Measurements from ENCODE around the gene PIK3CB.

The PIK3CB gene

DNA sequence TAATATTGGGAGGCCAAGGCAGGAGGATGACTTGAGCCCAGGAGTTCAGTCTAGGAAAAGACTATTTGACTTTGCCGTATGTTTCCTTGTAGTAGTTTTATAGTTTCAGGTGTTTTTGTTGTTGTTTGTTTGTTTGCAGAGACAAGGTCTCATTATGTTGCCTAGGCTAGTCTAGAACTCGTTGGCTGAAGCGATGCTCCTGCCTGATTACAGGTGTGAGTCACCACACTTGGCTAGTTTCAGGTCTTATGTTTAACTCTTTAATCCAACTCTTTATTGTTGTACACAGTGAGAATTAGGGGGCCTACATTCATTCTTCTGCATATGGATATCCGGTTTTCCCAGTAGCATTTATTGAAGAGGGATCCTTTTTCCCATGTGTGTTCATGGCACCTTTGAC is 194.2 kb downstream of the PIK3CB start:
- Histone ChIP-seq H3K36me3 (ENCODE audit: insufficient read depth, low read length) (no peaks in the 10 kb centered on the region), H3K9ac (ENCODE audit: low read length) (no peak overlapping the region), H2AFZ (ENCODE audit: low read length) (no peak overlapping the region), H3K27ac (ENCODE audit: low read depth, low read length, poor library complexity, severe bottlenecking) (no peak overlapping the region), H3K27me3 (ENCODE audit: insufficient read depth, low read length) (no peaks in the 10 kb centered on the region), H3K4me2 (ENCODE audit: low read length) (no peak overlapping the region), H4K20me1 (ENCODE audit: insufficient read depth, low read length) (no peaks in the 10 kb centered on the region), H3K79me2 (ENCODE audit: insufficient read depth, low read length) (no peaks in the 10 kb centered on the region), H3F3A (ENCODE audit: insufficient read depth, low read length) (no peaks in the 10 kb centered on the region), H3K9me2 (ENCODE audit: low read depth, low read length) (no peaks in the 10 kb centered on the region), H3K4me1 (ENCODE audit: insufficient read depth, low read length, severe bottlenecking) (no peaks in the 10 kb centered on the region), H3K4me3 (ENCODE audit: low read depth, low read length, poor library complexity, severe bottlenecking) (no peak overlapping the region), H3K9me3 (ENCODE audit: low read length) (peaks cover 4% of the 10 kb centered on the region; the same call in 1 of the 2 replicates)
- TF ChIP-seq, protein P1, sequence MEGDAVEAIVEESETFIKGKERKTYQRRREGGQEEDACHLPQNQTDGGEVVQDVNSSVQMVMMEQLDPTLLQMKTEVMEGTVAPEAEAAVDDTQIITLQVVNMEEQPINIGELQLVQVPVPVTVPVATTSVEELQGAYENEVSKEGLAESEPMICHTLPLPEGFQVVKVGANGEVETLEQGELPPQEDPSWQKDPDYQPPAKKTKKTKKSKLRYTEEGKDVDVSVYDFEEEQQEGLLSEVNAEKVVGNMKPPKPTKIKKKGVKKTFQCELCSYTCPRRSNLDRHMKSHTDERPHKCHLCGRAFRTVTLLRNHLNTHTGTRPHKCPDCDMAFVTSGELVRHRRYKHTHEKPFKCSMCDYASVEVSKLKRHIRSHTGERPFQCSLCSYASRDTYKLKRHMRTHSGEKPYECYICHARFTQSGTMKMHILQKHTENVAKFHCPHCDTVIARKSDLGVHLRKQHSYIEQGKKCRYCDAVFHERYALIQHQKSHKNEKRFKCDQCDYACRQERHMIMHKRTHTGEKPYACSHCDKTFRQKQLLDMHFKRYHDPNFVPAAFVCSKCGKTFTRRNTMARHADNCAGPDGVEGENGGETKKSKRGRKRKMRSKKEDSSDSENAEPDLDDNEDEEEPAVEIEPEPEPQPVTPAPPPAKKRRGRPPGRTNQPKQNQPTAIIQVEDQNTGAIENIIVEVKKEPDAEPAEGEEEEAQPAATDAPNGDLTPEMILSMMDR (IDR thresholded peaks at IDR 0.05; ENCODE audit: low read length) = no peak
- TF ChIP-seq EZH2 (IDR thresholded peaks at IDR 0.05; ENCODE audit: borderline replicate concordance, low read length) = no peak

DNA sequence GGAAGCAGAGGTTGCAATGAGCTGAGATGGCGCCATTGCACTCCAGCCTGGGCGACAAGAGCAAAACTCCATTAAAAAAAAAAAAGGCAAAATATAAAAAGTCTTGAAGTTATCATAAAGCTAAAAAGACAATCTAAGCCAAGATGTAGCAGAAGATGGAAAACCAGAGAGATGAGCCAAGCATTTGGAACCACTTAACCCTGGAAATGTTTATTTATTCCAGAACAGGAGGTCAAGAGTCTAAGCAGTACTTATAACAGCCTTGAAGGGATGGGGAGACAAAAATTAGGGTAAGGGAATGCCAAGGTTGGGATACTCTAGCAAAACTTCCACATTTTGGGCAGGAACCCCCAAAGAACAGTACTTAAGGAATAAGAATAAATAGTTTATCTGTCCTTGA is 196.1 kb downstream of the PIK3CB start:
- no peak overlapping the region for H3K4me3 ChIP-seq (ENCODE audit: low read depth, low read length, poor library complexity, severe bottlenecking)
- no peaks in the 10 kb centered on the region for H3K27me3 ChIP-seq (ENCODE audit: insufficient read depth, low read length)
- no peak overlapping the region for H3K9ac ChIP-seq (ENCODE audit: low read length)
- H3K4me1 ChIP-seq (ENCODE audit: insufficient read depth, low read length, severe bottlenecking) = no peaks in the 10 kb centered on the region
- H2AFZ ChIP-seq (ENCODE audit: low read length) = no peak overlapping the region
- H3K27ac ChIP-seq (ENCODE audit: low read depth, low read length, poor library complexity, severe bottlenecking) = no peak overlapping the region
- no peak for TF ChIP-seq EZH2 (IDR thresholded peaks at IDR 0.05; ENCODE audit: borderline replicate concordance, low read length)
- TF ChIP-seq, protein P1 (IDR thresholded peaks at IDR 0.05; ENCODE audit: low read length) = no peak
- no peaks in the 10 kb centered on the region for H3K79me2 ChIP-seq (ENCODE audit: insufficient read depth, low read length)
- H3F3A ChIP-seq (ENCODE audit: insufficient read depth, low read length) = no peaks in the 10 kb centered on the region
- H3K4me2 ChIP-seq (ENCODE audit: low read length) = no peak overlapping the region
- no peaks in the 10 kb centered on the region for H3K9me2 ChIP-seq (ENCODE audit: low read depth, low read length)
- no peaks in the 10 kb centered on the region for H3K9me3 ChIP-seq (ENCODE audit: low read length)
- H4K20me1 ChIP-seq (ENCODE audit: insufficient read depth, low read length) = no peaks in the 10 kb centered on the region
- peaks cover 5% of the 10 kb centered on the region; the same call in 1 of the 2 replicates for H3K36me3 ChIP-seq (ENCODE audit: insufficient read depth, low read length)

DNA sequence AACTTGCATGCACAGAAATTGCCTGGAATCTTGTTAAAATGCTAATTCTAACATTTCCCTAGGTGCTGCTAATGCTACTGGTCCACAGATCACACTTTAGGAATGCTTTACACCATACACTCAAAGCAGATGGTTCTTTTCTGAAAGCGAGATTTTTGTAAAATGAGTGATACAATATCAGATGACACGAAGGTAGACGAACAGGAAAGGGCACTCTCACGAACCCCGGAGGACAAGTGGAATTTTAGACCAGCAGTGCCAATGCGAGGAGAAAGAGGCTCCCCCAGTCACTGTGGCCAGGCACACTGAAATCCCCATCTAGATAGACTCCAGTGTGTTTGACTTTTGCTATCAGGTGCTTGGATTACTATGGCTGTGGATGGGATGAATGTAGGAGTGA is 205.2 kb downstream of the PIK3CB start:
- Histone ChIP-seq H3K4me2 (ENCODE audit: low read length) (no peak overlapping the region), H3K9me3 (ENCODE audit: low read length) (no peaks in the 10 kb centered on the region), H3F3A (ENCODE audit: insufficient read depth, low read length) (no peaks in the 10 kb centered on the region), H3K27ac (ENCODE audit: low read depth, low read length, poor library complexity, severe bottlenecking) (no peak overlapping the region), H3K9ac (ENCODE audit: low read length) (no peak overlapping the region), H3K27me3 (ENCODE audit: insufficient read depth, low read length) (no peaks in the 10 kb centered on the region), H3K4me1 (ENCODE audit: insufficient read depth, low read length, severe bottlenecking) (no peaks in the 10 kb centered on the region), H3K36me3 (ENCODE audit: insufficient read depth, low read length) (peaks cover 30% of the 10 kb centered on the region; the same call in 1 of the 2 replicates), H3K9me2 (ENCODE audit: low read depth, low read length) (no peaks in the 10 kb centered on the region), H3K79me2 (ENCODE audit: insufficient read depth, low read length) (no peaks in the 10 kb centered on the region), H4K20me1 (ENCODE audit: insufficient read depth, low read length) (no peaks in the 10 kb centered on the region), H3K4me3 (ENCODE audit: low read depth, low read length, poor library complexity, severe bottlenecking) (no peak overlapping the region), H2AFZ (ENCODE audit: low read length) (no peak overlapping the region)
- TF ChIP-seq, protein P1 (IDR thresholded peaks at IDR 0.05; ENCODE audit: low read length) = no peak
- no peak for TF ChIP-seq EZH2 (IDR thresholded peaks at IDR 0.05; ENCODE audit: borderline replicate concordance, low read length)

Measured in OCI-LY1 (cell line).